Hematopoietic multipotent progenitor cell treated with erythropoietin and hydrocortisone succinate and interleukin-3 and kit ligand, for 6 days (in vitro differentiated cells): ENCODE results near the gene TPRG1L.
A peak's percentile ranks its signal among the peaks of the same experiment; 100 is the strongest.
"Not testable (repeated sequence)": the region's sequence is repeated elsewhere in the genome, so short reads cannot be mapped to it uniquely, and the experiment has no call there.

ENCODE experiments used
- DNase-seq: peaks from one replicate; pipeline ENCODE4 v3.0.0-alpha.2; 2015

TPRG1L gene

DNA sequence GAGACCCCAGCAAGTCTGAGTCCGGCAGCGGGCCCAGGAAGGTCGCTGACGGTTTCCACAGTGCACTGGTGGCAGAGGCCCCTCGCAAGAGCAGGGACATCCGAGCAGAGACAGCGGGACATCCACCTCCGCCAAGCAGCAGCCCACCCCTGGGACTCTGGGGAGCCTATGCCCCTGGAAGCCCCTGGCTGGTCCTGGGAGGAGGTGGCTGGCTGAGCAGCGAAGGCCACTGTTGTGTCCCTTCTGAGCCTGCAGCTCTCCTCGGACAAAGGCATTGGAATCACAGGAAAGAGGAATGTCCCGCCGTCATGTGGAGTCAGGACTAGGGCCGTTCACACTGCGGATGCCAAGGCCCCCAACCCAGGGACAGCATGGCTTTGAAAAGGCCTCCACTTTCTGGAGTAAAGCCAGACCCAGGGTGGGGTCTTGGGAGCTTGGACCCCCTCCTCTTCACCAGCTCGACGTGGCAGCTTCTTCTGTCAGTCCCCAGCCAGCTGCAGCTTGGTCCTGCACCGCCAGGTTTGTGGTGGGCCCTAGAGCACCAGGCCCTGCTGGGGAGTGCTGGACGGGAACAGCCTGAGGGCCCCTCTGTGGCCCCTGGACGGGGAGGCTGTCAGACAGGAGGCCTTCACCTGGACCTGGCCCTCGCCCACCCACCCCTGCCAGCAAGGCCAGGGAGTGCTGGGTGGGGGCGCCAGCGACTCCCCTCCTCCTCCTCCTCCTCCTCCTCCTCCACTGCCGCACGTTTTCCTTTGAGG lies 14.9 kb upstream of the TPRG1L start:
- no peak for DNase-seq

DNA sequence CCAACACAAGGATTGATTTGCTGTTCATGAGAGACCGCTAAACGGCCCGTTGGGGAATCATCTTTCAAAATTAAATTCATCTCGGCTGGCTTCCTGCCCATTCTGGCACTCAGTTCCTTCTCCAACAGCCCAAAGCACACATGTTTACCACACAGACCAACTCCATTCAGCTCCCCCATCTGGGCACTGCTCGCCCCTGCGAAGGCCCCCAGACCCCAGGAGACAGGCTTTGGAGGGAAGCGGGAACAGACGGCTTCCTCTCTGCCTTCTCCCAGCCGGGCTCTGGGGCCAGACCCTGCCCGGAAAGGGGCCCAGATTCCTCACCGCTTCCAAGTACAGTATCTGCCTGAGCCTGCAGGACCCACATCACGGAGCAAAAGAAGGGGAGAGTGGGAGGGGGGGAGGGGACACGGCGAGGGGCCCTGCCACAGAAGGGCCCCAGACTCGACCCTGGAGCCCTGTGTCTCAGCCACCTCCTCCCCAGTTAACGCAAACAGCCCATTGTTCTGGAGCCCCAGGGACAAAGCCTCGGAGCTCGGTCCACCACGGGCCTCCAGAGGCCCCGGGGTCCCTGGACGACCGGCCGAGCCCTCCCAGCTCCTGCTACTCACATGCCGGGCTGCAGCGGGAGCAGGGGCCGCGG lies 14.2 kb upstream of the TPRG1L start:
- peak; percentile 61 for DNase-seq

DNA sequence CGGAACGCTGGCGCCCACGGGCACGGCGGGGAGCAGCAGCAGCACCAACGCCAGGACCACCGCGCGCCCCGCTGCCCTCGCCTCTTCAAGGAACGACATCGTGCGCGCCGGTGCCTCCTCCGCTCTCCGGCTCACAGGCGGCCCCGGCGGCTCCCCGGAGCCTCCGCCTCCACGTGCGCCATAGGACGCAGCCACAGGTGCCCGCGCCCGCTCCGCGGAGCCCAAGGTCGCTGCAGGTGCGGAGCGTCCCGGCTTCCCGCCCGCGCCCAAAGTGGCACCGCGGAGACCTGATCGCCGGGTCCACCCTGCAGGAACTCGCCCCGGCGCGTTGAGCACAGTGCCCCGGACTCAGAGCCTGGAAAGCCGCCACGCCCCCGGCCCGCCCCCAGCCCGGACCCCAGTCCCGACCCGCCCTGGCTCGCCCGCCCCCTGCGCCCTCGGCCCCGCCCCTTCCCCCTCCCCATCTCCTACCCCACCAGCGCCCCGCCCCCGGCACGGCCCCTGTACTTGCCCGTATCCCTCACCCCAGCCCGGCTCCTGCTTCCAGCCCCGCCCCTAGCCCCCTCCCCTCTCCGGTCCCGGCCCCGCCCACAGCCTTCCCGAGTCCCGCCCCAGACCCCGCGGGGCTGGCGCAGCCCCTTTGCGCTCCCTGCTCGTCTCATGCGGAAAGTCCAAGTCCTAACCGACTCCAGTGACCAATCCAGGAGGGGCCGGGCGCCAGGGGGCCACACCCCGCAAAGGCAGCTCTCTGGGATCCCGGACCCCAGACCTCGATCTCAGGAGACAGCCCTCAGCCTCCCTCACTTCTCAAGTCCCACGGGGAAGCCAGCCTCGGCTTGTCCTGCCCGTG lies 13.4 kb upstream of the TPRG1L start, which contains the start of gene MEGF6:
Gene MEGF6 (minus strand): TSS at position 339 of the 850 bp plus-strand sequence. CDS start 240 bp downstream, at position 99.
- DNase-seq = peak; percentile 69

DNA sequence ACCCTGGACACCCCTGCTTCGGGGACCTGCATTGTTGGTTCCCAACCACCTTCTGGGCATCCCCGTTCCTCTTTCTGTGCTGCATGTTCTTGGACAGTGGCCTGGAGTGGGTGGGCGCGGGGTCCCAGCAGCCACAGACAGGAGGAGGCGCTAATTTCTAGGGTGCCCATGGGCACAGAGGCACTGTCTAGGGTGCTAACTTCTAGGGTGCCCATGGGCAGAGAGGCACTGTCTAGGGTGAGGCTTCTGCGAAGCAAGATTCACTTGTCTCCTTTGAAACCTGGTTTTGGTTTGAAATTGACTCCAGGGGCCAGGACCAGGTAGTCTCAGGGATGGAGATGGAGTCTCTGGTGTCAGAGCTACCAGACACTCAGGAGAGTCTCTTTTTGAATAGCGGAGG lies 12.7 kb upstream of the TPRG1L start:
- no peak for DNase-seq

DNA sequence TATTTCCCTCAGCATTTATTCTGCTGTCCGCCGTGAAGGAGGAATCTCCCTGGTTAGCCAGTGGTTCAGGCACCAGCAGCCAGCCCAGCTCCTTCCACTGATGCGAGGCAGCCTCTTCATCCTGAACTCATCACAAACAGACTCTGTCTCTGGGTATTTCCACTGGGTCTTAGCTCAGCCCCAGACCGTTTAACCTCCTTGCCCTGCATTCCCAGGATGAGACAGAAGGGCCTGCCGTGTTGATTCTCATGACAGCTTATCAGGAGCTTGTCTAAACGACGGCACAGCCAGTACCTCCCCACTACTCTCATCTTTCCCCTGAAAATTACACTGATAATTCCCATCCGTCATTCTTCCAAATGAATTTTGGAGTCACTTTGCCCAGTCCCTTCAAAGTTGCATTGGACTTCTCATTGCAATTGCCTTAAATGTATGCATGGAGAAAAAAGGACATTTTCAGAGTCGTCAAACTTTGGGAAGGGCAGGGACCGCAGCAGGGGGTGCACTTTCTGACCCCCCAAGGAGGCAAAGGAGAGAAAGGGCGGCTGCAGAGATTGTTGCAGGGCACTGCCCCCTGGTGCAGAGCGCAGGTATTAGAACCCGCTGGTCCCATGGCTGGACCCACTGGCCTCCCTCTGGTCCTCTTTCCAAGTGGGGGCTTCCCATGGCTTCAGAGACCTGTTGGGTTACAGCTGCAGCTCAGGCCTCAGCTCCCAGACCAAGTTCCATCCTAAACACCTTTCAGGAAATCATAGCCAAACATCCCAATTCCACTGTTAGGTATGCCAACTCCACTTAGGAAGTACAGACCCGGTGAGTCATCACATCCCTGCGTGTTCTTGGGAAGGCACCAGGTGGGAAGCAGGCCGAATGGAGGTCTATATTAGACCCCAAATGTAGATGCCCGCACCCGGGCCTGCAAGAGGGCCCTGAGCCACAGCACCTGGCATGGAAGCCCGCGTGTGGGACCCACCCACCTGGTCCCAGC lies 9.8 kb upstream of the TPRG1L start:
- DNase-seq = peak; percentile 46

DNA sequence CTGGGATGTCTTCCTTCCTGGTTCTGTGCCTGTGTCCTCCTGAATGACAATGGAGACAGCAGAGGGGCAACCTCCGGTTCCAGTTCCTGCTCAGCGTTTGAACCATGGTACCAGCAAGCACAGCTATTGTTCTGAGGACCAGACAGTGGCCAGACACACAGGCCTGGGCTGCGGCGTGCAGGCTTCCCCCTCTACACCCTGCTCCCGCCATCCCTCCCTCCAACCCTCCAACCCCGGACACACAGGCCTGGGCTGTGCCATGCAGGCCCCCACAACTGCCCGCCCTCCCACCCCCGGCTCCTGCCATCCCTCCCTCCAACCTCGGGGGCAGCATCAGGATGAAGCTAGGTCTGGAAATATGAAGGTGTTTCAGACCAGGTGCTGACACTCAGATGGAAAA lies 8.0 kb upstream of the TPRG1L start:
- no peak for DNase-seq

DNA sequence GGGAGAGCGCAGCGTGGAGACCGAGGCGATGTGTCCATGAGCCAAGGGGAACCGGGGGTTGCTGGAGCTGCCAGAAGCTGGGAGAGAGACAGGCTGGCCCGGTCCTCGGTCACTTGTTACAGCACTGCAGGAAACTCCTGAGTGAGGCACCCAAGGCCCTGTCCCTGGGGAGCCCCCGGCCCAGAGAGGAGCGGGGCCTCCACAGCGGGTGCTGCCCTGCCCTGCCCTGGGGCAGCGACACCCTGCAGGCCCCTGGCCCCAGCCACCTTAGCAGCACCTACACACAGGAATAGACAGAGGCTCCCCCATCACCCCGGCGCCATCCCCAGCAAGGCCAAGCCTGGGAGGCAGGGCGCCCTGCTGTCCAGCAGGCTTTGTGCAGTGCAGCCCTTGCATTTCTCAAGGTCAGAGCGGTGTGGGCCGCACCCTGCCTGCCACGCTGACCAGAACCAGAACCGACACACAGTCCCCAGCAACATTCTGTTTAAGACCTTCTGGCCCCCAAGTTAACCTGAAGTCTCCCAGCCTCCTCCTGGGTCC lies 6.9 kb upstream of the TPRG1L start:
- DNase-seq = no peak

DNA sequence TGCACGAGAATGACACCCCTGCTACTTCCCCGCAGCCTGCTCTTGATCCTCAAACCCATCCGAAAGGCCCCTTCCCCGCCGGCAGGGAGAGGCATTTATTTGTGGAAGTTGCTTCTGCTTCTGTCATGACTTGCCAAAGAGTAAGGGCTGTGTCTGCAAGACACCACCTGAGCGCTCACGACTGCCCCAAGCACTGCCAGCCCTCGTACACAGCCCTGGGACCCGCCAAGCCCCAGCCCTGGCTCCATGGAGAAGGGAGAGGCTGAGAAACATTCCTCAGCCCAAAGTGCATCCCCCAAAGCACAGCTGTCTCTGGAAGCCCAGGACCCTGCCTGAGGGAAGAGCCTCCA lies 6.3 kb upstream of the TPRG1L start:
- DNase-seq = no peak

DNA sequence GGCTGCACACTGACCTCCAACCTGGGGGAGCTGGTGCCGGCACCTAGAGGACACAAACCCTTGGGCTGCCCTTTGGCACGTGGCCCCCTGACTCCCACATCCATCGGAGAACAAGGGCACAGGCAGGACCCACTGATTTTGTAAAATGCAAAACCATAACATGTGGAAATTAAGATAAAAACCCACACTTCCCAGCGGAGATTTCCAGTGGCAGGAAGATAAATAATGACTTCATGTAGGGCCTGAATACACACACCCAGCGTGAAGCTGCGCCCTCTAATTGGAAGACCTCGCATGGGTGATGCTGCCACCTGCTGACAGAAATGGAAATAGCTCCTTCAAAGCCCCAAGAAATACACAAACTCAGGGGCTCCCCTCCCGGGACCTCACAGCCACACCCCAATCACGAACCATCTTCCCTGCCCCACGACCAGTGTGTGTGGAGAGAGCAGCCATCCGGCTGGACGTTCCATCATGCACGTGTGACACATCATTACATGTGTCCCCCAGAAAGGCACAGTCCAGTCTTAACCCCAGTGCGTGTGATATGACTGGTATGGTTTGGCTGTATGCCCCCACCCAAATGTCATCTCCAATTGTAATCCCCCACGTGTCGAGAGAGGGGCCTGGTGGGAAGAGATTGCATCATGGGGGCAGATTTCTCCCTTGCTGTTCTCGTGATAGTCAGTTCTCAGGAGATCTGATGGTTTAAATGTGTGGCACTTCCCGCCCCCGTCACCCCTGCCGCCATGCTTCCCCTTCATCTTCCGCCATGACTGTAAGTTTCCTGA lies 5.7 kb upstream of the TPRG1L start:
- DNase-seq = peak; percentile 89

DNA sequence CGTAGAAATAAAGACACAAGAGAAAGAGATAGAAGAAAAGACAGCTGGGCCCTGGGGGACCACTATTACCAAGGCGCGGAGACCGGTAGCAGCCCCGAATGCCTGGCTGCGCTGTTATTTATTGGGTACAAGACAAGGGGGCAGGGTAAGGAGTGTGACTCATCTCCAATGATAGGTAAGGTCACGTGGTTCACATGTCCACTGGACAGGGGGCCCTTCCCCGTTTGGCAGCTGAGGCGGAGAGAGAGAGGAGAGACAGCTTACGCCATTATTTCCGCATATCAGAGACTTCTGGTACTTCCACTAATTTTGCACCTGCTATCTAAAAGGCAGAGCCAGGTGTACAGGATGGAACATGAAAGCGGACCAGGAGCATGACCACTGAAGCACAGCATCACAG lies 4.1 kb upstream of the TPRG1L start:
- DNase-seq = no peak

DNA sequence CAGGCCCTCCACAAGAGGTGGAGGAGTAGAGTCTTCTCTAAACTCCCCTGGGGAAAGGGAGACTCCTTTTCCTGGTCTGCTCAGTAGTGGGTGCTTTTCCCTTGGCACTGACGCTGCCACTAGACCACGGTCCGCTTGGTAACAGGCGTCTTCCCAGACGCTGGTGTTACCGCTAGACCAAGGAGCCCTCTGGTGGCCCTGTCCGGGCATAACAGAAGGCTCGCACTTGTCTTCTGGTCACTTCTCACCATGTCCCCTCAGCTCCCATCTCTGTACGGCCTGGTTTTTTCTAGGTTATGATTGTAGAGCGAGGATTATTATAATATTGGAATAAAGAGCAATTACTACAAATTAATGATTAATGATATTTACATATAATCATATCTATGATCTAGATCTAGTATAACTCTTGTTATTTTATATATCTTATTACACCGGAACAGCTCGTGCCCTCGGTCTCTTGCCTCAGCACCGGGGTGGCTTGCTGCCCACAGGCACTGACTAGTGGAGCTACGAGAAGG lies 3.6 kb upstream of the TPRG1L start:
- DNase-seq = not testable (repeated sequence)

DNA sequence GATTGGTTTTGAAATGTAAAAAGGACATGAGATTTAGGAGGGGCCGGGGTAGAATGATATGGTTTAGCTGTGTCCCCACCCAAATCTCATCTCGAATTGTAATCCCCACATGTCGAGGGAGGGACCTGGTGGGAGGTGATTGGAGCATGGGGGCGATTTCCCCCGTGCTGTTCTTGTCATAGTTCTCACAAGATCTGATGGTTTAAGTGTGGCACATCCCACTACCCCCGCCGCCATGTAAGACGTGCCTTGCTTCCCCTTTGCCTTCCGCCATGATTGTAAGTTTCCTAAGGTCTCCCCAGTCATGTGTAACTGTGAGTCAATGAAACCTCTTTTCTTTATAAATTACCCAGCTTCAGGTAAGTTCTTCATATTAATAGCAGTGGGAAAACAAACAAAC lies 2.7 kb upstream of the TPRG1L start:
- not testable (repeated sequence) for DNase-seq

DNA sequence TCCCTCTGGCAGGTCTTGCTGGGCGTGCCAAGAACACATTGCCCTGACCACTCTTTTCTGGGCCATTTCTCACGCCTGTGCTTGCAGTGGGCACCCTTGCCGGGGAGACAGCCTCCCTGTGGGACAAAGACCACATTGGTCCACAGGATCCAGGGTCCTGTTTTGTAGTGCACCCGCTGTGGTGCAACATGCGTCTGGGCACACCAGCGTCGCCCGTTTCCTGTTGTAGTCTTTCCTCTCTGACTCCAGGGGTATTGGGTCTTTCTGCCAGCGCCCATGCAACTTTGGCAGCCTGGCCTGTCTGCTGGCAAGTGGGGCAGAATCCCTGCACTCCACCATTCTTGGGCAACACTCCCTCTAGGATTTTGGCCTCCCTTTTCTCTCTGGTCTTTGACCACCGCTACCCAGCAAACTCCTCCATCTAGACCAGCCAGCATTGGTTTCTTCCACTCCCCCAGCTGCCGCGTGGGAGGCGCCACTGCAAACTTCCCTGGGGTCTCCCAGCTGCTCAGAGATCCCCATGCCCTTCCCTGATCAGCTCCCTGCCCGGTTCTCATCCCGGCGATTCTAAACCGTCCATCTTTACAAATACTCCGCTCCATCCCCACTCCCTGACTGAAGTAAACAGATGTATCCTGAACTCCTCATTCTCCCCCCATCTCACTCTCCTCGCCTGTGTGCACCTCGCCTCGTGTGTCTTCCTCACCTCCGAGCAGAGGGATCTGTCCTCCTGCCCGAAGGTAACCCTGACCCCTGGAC lies 1.2 kb upstream of the TPRG1L start:
- no peak for DNase-seq

DNA sequence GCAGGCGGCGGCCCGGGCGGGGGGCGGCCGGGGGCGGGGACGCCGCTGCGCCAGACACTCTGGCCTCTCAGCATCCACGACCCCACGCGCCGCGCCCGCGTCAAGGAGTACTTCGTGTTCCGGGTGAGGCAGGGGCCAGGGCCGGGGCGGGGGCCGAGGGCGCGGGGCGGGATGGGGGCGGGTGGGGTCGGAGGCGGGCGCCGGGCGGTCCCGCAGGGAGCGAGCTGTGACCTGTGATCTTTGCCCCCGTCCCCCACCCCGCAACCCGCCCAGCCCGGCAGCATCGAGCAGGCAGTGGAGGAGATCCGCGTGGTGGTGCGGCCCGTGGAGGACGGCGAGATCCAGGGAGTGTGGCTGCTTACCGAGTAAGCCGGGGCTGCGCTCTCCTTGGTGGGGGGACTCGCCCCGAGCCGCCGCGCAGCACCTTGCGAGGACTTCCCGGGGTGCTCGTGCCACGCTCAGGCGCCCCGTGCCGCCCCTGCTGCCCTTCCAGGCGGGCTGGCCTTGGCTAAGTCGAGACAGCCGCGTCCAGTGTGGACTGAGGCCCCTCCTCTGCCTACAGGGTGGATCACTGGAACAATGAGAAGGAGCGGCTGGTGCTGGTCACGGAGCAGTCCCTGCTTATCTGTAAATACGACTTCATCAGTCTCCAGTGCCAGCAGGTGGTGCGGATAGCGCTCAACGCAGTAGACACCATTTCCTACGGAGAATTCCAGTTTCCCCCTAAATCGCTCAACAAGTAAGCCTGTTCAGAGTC lies 514 bp downstream of the TPRG1L start:
- peak; percentile 87 for DNase-seq

DNA sequence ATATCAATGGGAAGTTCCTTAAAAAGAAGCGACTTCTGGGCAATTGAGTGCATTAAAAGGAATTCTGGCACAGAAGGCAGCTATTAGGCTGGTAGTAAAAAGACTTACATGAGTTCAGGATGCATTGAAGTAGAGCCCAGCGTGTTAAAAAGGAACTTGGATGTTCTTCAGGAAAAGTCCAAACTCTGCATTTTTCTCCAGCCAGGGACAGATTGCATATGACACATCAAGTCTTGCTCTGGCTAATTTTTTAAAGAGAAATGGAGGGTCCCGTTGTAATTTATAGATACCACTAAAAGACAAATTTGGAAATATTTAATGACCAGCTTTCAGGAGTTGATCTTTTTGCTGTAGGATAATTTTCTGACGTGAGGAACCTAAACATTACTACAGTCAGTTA lies 1.2 kb downstream of the TPRG1L start:
- DNase-seq = no peak

DNA sequence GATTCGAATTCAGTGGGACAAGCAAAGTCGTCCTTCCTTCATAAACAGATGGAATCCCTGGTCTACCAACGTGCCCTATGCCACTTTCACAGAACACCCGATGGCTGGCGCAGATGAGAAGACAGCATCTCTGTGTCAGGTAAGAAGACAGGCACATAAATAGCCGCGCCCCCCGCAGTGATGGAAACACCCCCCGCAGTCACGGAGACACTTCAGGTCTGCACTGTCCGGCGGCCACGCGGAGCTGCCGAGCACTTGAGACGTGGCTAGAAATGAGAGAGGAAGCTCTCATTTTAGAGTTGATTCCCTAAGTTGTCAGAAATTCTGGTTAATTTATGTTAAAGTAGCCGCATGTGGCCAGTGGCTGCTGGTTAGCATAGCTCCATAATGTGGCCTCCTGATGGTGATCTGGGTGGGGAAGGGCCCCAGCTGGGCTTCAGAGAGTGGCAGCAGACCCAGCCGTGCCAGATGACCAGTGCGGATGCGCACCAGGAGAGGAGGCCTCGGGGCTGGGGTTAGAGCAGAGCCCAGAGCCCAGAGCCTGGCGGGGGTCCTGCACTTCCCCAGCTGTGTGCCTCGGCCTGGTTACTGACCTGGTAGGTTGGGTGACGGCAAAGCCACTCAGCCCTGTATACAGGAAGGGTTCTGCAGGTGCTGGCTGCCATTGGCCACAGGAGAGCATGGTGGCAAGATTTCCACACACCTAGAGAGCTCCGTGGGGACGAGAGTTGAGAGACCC lies 2.9 kb downstream of the TPRG1L start:
- no peak for DNase-seq

DNA sequence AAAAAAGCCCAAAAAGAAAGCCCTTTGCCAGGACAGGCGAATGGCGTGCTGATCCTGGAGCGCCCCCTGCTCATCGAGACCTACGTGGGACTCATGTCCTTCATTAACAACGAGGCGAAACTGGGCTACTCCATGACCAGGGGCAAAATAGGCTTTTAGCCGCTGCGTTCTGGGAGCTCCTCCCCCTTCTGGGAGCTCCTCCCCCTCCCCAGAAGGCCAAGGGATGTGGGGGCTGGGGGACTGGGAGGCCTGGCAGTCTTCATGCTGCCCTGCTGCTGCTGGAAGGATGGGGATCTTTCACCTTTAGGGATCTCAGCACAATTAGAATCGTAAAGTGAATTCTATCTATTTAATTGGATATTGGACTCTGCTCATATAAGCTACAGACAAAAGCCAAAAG lies 3.6 kb downstream of the TPRG1L start:
- no peak for DNase-seq

DNA sequence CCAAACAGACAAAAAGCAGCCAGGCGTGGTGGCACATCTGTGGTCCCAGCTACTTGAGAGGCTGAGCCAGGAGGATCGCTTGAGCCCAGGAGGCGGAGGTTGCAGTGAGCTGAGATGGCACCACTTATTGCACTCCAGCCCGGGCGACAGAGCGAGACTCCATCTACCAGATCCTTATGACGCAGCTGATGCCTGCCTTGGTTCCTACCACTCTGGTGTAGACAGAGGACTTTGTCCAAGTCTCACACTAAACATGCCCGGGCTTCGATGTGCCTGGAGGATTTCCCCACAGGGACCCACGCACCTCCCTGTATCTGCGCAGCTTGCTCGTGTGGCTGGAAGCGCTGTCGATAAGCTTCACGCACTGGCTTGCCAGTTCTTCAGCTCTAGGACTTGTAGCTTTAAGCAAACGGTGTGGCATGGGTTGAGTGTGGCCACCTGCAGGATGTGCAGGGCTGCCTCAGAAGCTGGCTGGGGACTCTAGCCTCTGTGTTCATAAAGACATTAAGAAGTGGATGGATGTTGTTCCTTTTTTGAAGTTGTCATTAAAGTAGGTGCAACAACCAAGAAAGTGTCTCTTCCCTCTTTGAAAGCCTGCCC lies 4.8 kb downstream of the TPRG1L start:
- DNase-seq = no peak
